ENCODE data around the gene KLHL29. TPM values are rescaled to one million over a fixed set of nuclear protein-coding genes. Genes with fewer than 3 reads are reported as not detected.
A peak's percentile ranks its signal among the peaks of the same experiment; 100 is the strongest.

Gene KLHL29
- total RNA-seq, 1 experiment from 2014 or later = 2.4 TPM

DNA sequence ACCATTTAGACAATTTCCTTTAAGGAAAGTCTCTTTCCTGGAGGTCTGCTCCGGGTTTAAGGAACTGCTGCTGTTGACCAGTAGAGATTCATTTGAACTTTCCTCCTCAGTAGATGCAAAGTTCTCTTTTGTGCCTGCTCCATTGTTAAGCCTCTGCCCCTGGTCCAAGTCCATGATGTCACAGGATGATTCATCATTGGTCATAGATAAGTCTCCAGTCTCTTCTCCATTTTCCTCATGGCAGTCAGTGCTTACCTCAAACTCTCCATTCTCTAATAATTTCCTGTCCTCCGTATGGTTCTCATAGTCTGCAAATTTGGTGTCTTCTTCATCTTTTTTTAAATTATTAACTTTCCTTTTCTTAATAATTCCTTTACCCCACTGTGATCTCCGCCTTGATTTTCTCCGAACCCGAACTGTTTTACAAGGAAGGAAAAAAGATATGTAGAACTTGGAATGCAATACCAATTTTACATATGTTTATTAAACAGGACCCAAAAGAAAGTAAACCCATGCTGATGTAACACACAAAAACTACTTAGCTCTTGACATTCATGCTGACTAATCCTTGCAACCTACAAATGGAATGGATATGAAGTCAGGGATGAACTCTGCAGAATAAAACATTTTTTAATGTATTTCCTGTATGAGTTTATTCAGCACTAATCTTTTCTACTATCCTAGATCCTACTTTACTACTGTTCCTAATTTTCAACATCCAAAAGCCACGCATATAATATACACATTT lies 372.9 kb downstream of the KLHL29 start:
- H4K20me1 ChIP-seq (ENCODE audit: control insufficient read depth, insufficient read depth, insufficient read length) = no peaks in the 10 kb centered on the region
- H3K4ac ChIP-seq (ENCODE audit: low read depth, low read length) = no peak overlapping the region
- H3K79me1 ChIP-seq (ENCODE audit: insufficient read depth, low read depth, low read length, poor library complexity, severe bottlenecking) = no peaks in the 10 kb centered on the region
- no peak overlapping the region for H3T11ph ChIP-seq (ENCODE audit: low read length)
- Mint-ChIP-seq H3K27me3 (ENCODE audit: low read depth) (no peaks in the 10 kb centered on the region), H3K9me3 (no peaks in the 10 kb centered on the region), H3K36me3 (ENCODE audit: insufficient read depth in 1 of 3, low read depth in 3 of 3) (peaks cover 2 to 20% (median 10%) of the 10 kb centered on the region in 3 experiments; a peak in 5 of 7 replicates), H3K4me1 (peaks cover 23 to 26% of the 10 kb centered on the region in 2 experiments), H3K4me3 (no peak overlapping the region), H3K27ac (peak overlapping the region in 2 of 3 experiments; percentile 17 to 35; a peak in 2 of 7 replicates)
- no peaks in the 10 kb centered on the region for H3K79me2 ChIP-seq (ENCODE audit: insufficient read depth, low read length)
- no peak overlapping the region for H2BK120ac ChIP-seq (ENCODE audit: low read depth, low read length, poor library complexity, severe bottlenecking)
- no peak overlapping the region for H3K4me2 ChIP-seq (ENCODE audit: insufficient read depth, insufficient read length, low read length)
- no peak overlapping the region for H3K27ac ChIP-seq (ENCODE audit: insufficient read length, low read depth, low read length)
- no peak overlapping the region for H2BK15ac ChIP-seq (ENCODE audit: low read depth, low read length)
- no peak overlapping the region for H3K56ac ChIP-seq (ENCODE audit: insufficient read length, low read depth, low read length)
- H3K14ac ChIP-seq (ENCODE audit: insufficient read depth, low read length) = no peak overlapping the region
- TF ChIP-seq, protein P1, sequence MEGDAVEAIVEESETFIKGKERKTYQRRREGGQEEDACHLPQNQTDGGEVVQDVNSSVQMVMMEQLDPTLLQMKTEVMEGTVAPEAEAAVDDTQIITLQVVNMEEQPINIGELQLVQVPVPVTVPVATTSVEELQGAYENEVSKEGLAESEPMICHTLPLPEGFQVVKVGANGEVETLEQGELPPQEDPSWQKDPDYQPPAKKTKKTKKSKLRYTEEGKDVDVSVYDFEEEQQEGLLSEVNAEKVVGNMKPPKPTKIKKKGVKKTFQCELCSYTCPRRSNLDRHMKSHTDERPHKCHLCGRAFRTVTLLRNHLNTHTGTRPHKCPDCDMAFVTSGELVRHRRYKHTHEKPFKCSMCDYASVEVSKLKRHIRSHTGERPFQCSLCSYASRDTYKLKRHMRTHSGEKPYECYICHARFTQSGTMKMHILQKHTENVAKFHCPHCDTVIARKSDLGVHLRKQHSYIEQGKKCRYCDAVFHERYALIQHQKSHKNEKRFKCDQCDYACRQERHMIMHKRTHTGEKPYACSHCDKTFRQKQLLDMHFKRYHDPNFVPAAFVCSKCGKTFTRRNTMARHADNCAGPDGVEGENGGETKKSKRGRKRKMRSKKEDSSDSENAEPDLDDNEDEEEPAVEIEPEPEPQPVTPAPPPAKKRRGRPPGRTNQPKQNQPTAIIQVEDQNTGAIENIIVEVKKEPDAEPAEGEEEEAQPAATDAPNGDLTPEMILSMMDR (conservative IDR thresholded peaks at IDR 0.05) = no peak
- no peak overlapping the region for H4K8ac ChIP-seq (replicated peaks; ENCODE audit: insufficient read length, low read depth, low read length)
- H3K27me3 ChIP-seq (ENCODE audit: insufficient read depth, low read length) = no peaks in the 10 kb centered on the region
- H2BK5ac ChIP-seq (ENCODE audit: insufficient read length, low read length) = no peak overlapping the region
- no peak overlapping the region for H2BK20ac ChIP-seq (ENCODE audit: low read depth, low read length, poor library complexity, severe bottlenecking)
- no peaks in the 10 kb centered on the region for H3K9me3 ChIP-seq (ENCODE audit: control insufficient read depth, low read depth, low read length)
- H3K23me2 ChIP-seq (ENCODE audit: insufficient read length, low read depth, low read length, poor library complexity, severe bottlenecking) = no peaks in the 10 kb centered on the region
- WGBS (ENCODE audit: extremely low coverage, insufficient read length, low lambda C conversion rate) = 100% methylated on average over 3 of the region's 6 CpGs
- H4K91ac ChIP-seq (ENCODE audit: insufficient read length, low read depth, low read length) = no peak overlapping the region
- no peak overlapping the region for H3K18ac ChIP-seq (ENCODE audit: insufficient read length, low read depth, low read length)
- H3K9ac ChIP-seq (ENCODE audit: extremely low read depth, insufficient read length, low read length) = no peak overlapping the region
- no peak overlapping the region for H2AFZ ChIP-seq (ENCODE audit: low read length)
- no peak overlapping the region for H2BK12ac ChIP-seq (ENCODE audit: insufficient read length, low read depth, low read length)
- no peak overlapping the region for H4K5ac ChIP-seq (ENCODE audit: insufficient read length, low read depth, low read length)
- H3K23ac ChIP-seq (ENCODE audit: insufficient read length, low read depth, low read length) = no peak overlapping the region
- H3K4me1 ChIP-seq (ENCODE audit: insufficient read depth, low read length) = no peaks in the 10 kb centered on the region
- DNase-seq = no peak
- no peak overlapping the region for H2AK5ac ChIP-seq (ENCODE audit: insufficient read length, low read length)
